ENCODE results near the gene NXNL2.

DNA sequence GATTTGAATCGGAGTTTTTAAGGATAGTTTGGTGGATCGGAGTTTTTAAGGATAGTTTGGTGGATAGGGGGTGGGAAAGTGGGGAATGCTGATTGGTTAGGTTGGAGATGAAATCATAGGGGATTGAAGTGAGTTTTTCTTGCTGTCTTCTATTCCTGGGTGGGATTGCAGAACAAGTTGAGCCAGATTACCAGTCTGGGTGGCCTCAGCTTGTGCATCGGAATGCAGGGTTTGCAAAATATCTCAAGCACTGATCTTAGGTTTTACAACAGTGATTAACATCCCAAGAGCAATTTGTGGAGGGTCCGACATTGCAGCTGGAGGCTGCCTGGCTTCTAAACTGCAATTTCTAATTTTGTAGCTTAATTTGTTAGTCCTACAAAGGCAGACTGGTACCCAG is 23.1 kb upstream of the NXNL2 start:
- TF ChIP-seq TAF1 (IDR thresholded peaks at IDR 0.05; ENCODE audit: borderline replicate concordance, insufficient read depth, low read length) (no peak), FOXP2 (optimal IDR thresholded peaks at IDR 0.05; ENCODE audit: borderline replicate concordance, extremely low read depth, extremely low read length, insufficient read depth) (no peak), POLR2AphosphoS5 (IDR thresholded peaks at IDR 0.05; ENCODE audit: low read depth, low read length) (no peak), SIN3A (IDR thresholded peaks at IDR 0.05; ENCODE audit: borderline replicate concordance, insufficient read depth, low read length) (no peak)
- TF ChIP-seq, protein P1, sequence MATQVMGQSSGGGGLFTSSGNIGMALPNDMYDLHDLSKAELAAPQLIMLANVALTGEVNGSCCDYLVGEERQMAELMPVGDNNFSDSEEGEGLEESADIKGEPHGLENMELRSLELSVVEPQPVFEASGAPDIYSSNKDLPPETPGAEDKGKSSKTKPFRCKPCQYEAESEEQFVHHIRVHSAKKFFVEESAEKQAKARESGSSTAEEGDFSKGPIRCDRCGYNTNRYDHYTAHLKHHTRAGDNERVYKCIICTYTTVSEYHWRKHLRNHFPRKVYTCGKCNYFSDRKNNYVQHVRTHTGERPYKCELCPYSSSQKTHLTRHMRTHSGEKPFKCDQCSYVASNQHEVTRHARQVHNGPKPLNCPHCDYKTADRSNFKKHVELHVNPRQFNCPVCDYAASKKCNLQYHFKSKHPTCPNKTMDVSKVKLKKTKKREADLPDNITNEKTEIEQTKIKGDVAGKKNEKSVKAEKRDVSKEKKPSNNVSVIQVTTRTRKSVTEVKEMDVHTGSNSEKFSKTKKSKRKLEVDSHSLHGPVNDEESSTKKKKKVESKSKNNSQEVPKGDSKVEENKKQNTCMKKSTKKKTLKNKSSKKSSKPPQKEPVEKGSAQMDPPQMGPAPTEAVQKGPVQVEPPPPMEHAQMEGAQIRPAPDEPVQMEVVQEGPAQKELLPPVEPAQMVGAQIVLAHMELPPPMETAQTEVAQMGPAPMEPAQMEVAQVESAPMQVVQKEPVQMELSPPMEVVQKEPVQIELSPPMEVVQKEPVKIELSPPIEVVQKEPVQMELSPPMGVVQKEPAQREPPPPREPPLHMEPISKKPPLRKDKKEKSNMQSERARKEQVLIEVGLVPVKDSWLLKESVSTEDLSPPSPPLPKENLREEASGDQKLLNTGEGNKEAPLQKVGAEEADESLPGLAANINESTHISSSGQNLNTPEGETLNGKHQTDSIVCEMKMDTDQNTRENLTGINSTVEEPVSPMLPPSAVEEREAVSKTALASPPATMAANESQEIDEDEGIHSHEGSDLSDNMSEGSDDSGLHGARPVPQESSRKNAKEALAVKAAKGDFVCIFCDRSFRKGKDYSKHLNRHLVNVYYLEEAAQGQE (IDR thresholded peaks at IDR 0.05; ENCODE audit: insufficient read depth in 1 of 2, low read depth in 2 of 2, low read length in 2 of 2) = no peak

Data from PFSK-1 (cell line).